Measurements from ENCODE around the gene PDLIM1.

DNA sequence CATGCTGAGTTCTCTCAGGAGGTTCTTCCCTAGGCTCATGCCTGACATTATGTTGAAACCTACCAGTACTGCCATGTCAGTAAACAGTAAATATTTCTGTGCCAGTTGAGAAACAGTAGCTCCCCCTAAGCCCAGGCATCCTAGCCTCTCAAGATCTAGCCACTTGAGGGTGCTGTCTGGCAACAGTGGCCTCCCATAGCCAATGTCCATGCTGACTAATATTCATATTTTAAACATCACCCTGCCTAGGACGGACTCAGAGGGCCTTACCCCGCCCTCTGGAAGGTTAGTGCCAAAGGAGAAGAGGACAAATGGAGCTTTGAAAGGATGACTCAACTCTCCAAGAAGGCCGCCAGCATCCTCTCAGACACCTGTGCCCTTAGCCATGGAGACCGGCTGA, 89.1 kb downstream of the PDLIM1 start:
- TF ChIP-seq EP300 (IDR thresholded peaks at IDR 0.05) (no peak), POLR2A (IDR thresholded peaks at IDR 0.05) (no peak)
- TF ChIP-seq, protein P1, sequence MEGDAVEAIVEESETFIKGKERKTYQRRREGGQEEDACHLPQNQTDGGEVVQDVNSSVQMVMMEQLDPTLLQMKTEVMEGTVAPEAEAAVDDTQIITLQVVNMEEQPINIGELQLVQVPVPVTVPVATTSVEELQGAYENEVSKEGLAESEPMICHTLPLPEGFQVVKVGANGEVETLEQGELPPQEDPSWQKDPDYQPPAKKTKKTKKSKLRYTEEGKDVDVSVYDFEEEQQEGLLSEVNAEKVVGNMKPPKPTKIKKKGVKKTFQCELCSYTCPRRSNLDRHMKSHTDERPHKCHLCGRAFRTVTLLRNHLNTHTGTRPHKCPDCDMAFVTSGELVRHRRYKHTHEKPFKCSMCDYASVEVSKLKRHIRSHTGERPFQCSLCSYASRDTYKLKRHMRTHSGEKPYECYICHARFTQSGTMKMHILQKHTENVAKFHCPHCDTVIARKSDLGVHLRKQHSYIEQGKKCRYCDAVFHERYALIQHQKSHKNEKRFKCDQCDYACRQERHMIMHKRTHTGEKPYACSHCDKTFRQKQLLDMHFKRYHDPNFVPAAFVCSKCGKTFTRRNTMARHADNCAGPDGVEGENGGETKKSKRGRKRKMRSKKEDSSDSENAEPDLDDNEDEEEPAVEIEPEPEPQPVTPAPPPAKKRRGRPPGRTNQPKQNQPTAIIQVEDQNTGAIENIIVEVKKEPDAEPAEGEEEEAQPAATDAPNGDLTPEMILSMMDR (IDR thresholded peaks at IDR 0.05): no peak

All from ovary (tissue), 3 donors.